HG03159 (cell line): Measurements from ENCODE around the gene AS3MT.
"Not testable (repeated sequence)": the region's sequence is repeated elsewhere in the genome, so short reads cannot be mapped to it uniquely, and the experiment has no call there.

Source experiments
- ATAC-seq: cut with Tn5 transposase; IDR thresholded peaks from one replicate; pipeline ENCODE4 v1.9.1; 2021; ENCODE audit warnings: mild to moderate bottlenecking, moderate library complexity; ENCODE audit not compliant: unreplicated experiment

The AS3MT gene, protein sequence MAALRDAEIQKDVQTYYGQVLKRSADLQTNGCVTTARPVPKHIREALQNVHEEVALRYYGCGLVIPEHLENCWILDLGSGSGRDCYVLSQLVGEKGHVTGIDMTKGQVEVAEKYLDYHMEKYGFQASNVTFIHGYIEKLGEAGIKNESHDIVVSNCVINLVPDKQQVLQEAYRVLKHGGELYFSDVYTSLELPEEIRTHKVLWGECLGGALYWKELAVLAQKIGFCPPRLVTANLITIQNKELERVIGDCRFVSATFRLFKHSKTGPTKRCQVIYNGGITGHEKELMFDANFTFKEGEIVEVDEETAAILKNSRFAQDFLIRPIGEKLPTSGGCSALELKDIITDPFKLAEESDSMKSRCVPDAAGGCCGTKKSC

DNA sequence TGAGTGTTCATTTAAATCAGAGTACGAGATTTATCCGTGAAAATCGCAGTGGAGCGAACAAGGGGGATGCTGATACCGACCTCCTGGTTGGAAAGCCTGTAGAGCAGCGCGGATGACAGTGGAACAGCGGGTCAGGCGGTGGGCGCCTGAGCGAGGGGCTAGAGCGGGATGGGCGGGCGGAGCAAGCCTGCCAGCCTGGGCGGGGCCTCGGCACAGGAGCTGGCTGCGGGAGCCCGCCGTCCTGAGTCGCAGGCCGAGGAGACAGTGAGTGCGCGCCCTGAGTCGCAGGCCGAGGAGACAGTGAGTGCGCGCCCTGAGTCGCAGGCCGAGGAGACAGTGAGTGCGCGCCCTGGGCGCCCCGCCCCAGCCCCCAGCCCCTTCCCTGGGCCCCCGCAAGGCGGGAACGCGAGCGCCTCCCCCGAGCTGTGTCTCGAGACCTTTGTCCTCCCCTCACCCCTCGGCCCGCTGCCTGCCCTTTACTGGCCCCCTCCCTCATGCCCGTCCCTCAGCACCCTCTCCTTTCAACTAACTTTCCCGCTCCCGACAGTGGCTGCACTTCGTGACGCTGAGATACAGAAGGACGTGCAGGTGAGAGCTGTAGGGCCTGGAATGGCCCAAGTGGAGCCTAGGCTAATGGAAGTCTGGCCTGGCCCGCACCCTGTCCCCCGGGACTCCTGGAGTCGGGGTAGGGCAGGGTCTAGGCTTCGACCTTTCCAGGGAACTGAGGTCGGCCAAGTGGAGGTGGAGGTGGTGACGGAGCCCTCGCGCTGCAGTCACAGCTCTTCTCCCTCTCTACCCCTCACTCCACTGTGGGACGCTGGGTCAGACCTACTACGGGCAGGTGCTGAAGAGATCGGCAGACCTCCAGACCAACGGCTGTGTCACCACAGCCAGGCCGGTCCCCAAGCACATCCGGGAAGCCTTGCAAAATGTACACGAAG is at the start of gene AS3MT:
AS3MT (plus strand) TSS at position 213 of the 941 bp plus-strand sequence; CDS start at position 336, 123 bp downstream.
- no peak for ATAC-seq

DNA sequence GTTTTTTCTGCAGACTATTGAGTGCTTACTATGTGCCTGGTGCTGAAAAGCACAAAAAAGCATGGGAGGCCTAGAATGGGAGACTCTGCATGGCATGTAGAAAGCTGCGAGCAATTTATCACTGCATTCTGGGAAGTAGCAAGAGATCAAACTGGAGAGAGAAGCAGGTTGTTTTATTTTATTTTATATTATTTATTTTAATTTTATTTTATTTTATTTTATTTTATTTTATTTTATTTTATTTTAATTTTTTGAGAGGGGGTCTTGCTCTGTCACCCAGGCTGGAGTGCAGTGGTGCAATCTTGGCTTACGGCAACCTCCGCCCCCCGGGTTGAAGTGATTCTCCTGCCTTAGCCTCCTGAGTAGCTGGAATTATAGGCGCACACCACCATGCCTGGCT is 49.3 kb upstream of the AS3MT start:
- ATAC-seq = not testable (repeated sequence)

DNA sequence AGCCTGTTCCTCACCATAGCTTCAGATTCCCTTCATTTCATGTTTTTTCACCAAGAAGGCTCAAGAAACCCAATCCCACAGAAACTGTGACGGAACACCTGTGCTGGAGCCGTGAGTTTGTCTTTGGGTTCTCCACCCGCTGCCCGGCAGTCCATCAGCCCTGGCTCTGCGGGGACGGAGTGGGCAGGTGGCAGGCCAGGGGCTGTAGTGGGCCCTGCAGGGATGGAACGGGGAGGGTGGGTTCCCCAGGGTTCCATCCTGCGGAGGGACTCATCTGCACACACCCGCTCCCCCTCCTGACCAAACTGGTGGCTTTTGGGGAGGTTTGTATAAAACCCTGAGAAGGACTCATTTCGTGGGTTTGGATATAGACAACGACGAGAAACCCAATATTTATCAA is 47.0 kb upstream of the AS3MT start:
- no peak for ATAC-seq

DNA sequence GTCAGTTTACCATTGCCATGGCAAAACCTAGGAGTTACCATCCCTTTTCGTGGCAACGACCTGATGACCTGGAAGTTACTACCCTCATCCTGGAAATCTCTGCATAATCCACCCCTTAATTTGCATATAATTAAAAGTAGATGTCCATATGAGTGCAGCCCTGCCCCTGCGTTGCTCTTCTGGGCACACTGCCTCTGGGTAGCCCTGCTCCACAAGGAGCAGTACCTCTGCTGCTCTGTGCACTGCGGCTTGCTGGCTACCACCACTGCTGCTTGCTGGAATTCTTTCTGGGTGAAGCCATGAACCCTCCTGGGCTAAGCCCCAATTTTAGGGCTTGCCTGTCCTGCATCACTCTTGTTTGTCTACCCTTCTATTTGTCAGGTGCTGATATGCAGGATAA is 44.6 kb upstream of the AS3MT start:
- ATAC-seq = no peak

DNA sequence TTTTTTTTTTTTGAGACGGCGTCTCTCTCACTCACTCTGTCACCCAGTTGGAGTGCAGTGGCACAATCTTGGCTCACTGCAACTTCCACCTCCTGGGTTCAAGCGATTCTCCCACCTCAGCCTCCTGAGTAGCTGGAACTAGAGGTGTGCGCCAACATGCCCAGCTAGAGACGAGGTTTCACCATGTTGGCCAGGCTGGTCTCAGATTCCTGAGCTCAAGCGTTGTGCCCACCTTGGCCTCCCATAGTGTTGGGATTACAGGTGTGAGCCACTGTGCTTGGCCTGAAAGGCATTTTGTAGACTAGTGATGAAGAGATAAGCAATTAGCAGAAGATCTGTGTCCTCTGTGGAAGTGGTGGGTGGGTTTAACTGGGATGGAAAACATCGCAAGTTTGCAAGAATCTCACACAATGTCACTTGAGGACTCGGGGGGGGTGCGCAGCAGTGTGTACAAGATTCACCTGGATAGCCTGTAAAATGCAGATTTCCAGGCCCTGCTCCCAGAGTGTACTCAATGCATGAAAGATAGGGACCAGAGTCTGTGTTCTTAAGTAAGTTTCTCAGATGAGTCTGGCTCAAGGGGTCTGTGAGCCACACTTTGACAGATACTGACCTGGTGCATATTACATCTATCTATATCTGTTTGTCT is 43.0 kb upstream of the AS3MT start:
- ATAC-seq = no peak

DNA sequence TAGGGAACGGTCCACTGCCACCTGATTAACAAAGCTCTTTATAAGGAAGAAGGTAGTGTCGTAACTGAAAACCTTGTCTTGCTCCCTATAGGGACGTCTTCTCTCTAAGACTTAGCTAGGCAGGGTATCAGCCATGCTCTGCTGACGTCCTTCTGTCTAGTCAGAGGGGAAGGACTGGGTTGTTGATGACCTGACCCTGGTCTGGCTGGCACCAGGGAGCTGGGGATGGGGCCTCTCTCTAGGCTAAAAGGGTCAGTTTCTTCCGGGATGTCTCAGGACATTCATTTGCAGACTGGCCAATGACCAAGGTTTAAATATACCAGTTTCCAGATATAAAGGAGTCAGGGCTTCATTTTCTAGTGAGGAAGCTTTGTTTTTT is 41.7 kb upstream of the AS3MT start:
- ATAC-seq = no peak

DNA sequence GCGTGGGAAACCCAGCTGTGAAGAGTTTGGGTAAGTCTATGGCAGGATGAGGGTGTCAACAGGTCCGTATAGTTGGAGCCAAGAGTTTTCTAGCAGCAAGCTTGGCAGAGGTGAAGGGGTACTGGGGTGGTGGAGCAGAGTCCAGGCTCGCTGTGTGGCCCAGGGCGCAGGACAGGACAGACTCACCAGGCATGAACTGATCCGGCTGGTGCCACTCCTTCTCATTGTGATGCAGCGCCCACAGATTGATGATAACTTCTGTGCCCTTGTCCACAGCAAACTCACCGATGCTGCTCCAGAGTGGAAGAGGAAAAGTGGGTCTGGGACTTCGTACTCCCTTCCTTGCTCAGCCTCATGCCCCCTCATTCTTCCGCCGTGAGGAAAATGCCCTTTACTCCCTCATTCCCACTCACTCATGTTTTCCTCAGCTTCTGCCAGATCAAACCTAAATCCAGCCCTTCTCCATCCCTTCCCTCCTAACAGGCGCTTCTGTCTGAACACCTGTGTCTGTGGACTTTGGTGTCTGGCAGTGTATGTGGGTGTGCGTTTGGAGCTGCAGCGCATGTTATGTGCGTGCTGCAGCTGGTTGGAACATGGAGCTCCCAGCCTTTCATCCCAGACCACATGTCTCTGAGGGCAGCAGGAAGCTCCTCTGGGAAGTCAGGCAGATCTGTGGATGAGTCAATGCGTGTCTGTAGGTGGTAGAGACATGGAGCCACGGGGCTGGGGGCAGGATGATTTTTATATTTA is 37.8 kb upstream of the AS3MT start:
- ATAC-seq = no peak

DNA sequence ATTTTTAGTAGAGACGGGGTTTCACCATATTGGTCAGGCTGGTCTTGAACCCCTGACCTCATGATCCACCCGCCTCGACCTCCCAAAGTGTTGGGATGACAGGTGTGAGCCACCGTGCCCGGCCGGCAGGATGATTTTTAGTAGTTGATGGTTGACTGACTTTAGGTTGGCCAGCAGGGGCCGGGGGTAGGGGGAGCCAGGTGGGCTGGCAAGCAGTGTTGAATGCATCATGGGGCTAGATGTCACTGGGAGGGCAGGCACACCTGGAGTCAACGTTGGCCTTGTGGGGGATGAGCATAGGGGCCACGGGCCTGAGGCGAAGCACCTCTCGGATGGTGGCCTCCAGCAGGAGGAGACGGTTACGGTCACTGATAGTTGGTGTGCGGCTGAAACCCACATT is 37.0 kb upstream of the AS3MT start:
- no peak for ATAC-seq

DNA sequence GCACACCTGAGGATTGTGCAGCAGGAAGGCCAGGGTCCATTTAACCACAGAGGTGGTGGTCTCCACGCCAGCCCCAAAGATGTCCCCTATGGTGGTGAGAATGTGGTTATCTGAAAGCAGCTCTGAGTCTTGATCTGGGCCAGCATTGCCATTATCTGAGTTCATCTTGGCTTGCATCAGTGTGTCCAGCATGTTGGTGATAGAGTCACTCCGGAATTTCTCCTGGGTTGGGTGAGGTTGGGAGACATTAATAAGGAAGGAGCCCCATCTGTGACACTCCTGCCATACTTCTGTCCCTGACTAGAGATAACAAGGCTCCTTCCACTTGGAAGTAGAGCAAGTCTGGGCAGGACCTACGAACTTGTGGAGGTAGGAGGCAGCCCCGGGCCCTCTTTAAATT is 36.3 kb upstream of the AS3MT start:
- ATAC-seq = no peak

DNA sequence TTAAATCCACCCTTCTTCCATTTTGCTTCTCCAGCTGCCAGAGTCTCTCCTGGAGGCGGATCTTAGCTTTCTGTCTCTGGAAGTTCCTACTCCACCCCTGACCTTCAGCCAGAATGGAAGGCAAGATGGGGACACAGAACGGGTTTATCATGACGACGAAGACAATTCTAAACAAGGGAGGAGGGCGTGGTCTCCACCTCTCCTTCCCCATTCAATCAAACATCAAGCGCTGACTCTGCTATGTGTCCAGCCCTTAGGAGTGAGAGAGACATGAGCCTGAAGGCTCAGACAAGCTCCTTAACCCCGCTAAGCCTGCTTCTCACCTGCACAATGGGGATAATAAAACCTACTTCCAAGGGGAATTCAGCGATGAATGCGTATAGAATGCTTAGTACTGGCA is 35.1 kb upstream of the AS3MT start:
- ATAC-seq = no peak

DNA sequence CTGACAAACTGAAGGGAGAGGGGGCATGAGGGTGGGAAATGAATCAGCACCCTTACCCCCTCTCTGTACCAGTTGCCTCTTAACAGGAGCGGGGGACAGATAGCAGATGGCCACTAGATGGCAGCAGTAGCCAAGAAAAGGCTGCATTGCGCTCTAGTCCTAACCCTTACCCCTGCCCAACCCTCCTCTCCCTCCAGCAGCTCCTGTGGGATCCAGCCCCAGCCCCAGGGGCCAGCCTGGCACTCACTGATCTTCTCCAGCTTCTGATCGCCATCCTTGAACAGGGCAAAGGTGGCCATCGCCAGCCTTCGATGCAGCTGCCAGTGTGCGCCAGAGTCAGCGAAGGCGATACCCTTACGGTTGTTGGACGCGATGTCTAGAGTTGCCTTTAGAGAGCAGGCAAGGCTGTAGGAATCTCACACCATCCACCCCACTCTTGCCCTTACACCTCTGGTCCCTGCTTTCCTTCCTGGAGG is 34.2 kb upstream of the AS3MT start:
- ATAC-seq = peak; percentile 50

DNA sequence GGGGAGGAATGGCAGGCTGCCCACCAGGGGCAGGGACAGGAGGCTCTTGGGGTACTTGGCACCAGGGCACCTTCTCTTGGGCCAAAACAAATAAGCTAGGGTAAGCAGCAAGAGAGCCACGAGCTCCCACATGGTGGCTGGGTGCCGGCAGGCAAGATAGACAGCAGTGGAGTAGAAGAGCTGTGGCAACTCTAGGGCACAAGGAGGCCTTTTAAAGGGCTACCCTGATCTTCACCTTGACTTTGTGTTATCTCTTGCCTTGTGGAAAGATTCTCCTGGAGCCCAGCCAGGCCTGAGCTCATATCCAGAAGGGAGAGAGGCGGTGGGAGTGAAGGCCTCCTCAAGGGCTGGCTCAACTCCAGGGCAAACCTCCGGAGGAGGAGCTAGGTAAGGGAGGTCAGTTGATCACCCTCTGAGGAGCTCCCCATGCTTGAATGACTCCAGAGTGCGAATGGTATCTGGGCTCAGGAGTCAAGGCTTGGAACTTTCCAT is 32.0 kb upstream of the AS3MT start, which contains the start of gene CYP17A1:
CYP17A1 (minus strand) TSS at position 184 of the 492 bp plus-strand sequence; CDS start at position 132, 52 bp downstream.
- ATAC-seq = no peak

DNA sequence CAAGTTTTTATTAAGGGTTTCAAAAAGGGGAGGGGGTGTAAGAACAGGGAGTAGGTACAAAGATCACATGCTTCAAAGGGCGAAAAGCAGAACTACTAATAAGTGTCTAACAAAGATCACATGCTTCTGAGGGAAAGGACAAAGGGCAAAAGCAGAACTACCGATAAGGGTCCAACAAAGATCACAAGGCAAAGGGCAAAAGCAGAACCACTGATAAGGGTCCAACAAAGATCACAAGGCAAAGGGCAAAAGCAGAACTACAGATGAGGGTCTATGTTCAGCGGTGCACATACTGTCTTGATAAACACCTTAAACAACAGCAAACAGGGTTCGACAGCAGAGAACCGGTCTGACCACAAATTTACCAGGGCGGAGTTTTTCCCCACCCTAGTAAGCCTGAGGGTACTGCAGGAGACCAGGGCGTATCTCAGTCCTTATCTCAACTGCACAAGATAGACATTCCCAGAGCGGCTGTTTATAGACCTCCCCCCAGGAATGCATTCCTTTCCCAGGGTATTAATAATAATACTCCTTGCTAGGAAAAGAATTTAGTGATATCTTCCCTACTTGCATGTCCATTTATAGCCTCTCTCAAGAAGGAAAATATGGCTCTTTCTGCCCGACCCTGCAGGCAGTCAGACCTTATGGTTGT is 30.9 kb upstream of the AS3MT start:
- ATAC-seq = not testable (repeated sequence)

DNA sequence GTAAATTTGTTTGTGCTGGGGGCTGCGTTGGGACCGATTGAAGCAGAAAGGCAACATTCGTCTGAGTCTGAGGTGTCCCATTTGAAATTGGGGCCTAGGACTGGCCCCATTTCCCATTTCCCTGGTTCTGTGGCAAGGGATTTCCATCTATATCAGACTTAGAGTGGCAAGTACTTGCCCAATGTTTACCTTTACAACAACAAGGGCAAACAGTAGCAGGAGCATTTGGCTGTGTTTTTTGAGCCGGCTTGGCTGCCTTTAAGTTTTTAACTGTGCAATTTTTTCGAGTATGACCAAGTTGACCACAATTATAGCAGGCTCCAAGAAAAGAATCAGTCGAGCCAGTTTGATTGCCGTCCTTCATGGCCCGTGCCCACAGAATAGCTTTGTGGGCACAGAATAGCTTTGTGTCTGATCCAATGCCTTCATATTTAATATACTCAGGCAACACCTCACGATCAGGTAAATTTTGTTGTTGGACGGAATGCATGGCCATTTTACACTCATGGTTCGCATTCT is 27.4 kb upstream of the AS3MT start:
- no peak for ATAC-seq

DNA sequence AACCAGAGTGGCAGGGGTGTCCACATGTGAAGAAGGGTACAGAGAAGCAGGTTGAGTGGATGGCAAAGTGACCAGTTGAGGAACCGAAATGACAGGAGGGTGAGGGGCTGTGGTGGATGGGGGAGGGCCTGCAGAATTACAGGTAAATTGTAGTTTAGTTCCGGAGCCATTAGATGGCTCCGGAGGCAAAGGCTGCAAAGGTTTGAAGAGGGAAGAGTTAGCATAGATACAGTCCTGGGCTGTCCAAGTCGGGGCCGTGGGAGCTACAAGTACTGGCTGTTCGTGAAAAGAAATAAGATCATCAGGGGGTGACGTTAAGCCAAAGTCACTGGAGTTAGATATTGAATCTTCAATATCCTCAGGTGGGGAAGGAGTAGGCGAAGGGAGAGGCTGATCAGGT is 26.1 kb upstream of the AS3MT start:
- ATAC-seq = not testable (repeated sequence)

DNA sequence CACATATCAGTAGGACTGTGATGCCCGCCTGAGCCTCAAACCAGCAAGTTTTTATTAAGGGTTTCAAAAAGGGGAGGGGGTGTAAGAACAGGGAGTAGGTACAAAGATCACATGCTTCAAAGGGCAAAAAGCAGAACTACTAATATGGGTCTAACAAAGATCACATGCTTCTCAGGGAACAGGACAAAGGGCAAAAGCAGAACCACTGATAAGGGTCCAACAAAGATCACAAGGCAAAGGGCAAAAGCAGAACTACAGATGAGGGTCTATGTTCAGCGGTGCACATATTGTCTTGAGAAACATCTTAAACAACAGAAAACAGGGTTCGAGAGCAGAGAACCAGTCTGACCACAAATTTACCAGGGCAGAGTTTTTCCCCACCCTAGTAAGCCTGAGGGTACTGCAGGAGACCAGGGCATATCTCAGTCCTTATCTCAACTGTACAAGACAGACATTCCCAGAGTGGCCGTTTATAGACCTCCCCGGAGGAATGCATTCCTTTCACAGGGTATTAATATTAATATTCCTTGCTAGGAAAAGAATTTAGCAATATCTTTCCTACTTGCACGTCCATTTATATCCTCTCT is 25.0 kb upstream of the AS3MT start:
- not testable (repeated sequence) for ATAC-seq

DNA sequence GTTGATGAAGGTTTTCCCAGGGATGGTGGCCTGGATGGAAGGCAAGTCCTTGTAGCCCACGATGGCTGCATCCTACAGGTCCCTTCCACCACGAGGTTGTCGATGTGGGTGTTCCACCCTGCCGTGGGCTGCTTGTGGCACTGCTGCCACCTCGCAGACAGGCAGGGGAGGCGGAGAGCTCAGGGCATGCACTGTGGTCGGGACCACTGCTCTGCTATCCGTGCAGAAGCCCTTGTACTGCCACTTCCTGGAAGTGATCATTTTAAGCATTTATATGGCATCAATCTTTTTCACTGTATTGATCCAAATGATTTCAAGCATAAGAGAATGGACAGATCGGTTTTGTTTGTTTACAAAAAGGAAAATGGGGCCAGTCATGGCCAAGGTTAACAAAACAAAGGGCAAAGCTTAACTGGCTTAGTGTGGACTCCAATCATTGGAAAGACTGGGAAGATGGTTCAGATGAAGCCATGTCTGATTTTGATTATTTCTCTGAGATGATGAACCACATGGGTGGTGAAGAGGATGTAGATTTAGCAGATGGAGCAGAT is 23.8 kb upstream of the AS3MT start:
- no peak for ATAC-seq

DNA sequence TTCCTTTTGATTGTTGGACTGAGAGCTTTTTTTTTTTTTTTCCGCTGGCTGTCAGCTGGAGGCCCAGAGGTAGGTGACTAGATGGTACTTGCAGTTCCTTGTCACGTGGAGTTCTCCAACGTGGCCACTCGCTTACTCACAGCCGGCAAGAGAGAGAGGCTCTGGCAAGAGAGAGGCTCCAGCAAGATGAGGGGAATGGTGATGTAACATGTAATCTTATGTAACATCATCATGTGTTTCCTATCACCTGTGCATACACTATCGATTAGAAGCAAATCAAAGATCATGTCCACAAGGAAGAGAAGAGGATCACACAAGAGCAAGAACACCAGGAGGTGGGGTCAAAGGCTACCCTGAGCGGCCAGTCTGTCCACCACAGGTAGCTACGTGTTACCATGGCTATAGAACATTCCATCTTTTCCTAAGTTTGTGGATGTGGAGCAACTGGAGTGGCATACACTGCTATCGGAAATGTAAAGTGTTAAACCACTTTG is 19.2 kb upstream of the AS3MT start:
- ATAC-seq = no peak

DNA sequence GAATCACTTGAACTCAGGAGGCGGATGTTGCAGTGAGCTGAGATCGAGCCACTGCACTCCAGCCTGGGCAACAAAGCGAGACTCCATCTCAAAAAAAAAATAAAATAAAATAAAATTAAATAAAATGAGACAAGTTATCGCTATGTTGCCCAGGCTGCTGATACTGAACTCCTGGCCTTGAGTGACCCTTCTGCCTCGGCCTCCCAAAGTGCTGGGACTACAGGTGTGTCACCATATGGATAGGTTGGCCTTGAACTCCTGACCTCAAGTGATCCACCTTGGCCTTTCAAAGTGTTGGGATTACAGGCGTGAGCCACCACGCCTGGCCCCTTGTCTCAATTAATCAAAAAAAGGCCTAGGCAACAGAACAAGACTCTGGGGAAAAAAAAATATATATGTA is 16.0 kb upstream of the AS3MT start:
- ATAC-seq = not testable (repeated sequence)
